AG09309 (cell line): ENCODE measurements around the gene CEACAM8.
"Not testable (repeated sequence)": the region's sequence is repeated elsewhere in the genome, so short reads cannot be mapped to it uniquely, and the experiment has no call there.

Source experiments
- DNase-seq: peaks from one replicate; pipeline ENCODE4 v3.0.0-alpha.2; 2010; ENCODE audit warnings: low read depth
- H3K4me3 ChIP-seq: 2 replicates; pipeline ENCODE4 v1.5.1; 2011; ENCODE audit warnings: mild to moderate bottlenecking, low read depth, low read length, moderate library complexity; ENCODE audit not compliant: control insufficient read depth
- TF ChIP-seq, protein P1 (sequence below): IDR thresholded peaks from 2 replicates; pipeline ENCODE4 v1.5.1; 2011; ENCODE audit warnings: mild to moderate bottlenecking, low read depth, low read length, inconsistent platforms; ENCODE audit not compliant: insufficient read depth, control insufficient read depth; ENCODE audit errors: missing control alignments

CEACAM8 gene

DNA sequence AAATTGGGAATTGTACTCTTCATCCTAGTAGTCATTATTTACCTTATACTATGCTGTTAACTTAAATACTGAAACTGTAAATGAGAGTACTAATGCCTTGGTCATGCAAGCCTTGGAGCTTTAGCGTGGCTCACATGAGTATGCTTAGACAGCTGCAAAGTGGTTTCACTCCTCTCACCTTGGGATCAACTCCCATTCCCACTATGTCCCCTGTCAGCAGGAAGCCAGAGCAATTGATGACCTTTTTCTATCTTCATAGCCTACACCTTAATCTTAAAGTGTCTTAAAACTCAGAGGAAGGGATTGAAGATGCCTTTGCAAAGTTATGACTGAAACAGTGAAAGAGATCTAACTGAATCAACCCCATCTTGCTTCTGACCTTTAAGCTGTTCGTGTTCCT, 33.2 kb upstream of the CEACAM8 start:
- DNase-seq: no peak
- no peak overlapping the region for H3K4me3 ChIP-seq
- TF ChIP-seq, protein P1, sequence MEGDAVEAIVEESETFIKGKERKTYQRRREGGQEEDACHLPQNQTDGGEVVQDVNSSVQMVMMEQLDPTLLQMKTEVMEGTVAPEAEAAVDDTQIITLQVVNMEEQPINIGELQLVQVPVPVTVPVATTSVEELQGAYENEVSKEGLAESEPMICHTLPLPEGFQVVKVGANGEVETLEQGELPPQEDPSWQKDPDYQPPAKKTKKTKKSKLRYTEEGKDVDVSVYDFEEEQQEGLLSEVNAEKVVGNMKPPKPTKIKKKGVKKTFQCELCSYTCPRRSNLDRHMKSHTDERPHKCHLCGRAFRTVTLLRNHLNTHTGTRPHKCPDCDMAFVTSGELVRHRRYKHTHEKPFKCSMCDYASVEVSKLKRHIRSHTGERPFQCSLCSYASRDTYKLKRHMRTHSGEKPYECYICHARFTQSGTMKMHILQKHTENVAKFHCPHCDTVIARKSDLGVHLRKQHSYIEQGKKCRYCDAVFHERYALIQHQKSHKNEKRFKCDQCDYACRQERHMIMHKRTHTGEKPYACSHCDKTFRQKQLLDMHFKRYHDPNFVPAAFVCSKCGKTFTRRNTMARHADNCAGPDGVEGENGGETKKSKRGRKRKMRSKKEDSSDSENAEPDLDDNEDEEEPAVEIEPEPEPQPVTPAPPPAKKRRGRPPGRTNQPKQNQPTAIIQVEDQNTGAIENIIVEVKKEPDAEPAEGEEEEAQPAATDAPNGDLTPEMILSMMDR: no peak

DNA sequence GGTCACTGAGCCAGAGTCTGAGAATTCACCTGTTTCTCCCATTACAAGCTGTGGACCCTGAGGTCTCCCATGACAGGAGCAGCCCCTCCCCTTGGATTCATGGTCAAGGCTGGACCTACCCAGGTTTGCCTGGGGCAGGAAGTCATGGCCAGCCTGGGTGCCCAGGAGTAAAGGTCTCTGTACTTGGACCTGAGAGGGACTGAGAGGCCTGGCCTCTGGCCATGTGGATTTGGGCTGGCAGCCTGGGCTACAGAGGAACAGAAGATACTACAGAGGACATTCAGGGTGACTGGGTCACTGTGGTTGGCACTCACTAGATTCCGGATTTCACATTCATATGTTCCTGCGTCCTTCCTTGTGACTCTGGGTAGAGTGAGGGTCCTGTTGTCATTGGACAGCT, 31.5 kb upstream of the CEACAM8 start:
- no peak for DNase-seq
- TF ChIP-seq, protein P1: no peak
- H3K4me3 ChIP-seq: no peak overlapping the region

DNA sequence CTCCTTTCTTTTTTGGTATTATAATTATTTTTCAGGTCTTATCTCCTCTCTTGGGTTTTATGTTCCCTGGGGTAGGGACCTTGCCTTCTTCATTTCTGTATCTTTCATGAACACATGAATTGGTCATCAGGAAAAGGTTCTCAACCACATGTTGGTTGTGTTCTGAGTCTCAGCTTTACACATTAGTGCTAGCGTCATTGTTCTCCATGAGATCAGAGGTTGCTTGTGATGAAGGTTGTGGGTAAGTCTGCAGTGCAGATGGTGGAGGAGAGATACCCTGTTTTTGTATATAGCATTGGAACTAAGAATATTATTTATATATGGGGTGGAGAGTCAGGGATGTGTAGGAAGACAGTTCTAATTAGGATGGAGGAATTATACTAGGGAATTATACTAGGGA, 24.5 kb upstream of the CEACAM8 start:
- H3K4me3 ChIP-seq: no peak overlapping the region
- no peak for DNase-seq
- TF ChIP-seq, protein P1: no peak

DNA sequence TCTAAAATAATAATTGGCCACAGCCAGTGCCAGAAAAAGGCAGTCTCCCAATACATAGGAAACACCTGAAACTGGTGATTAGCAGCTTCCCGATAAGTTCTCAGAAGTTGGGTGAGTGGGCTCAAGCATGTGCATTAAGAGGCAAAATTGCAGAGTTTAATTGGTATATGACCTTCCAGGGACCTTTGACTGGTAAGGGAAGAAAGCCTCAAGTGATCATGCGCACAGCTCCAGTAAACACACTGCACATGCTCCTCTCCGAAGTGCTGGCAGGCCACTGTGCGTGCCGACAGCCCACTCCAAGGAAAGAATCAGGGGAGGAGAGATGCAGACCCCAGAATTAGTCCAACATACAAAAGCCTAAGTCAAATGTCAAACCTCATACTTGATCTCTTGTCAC, 18.9 kb upstream of the CEACAM8 start:
- TF ChIP-seq, protein P1: no peak
- DNase-seq: no peak
- H3K4me3 ChIP-seq: no peak overlapping the region

DNA sequence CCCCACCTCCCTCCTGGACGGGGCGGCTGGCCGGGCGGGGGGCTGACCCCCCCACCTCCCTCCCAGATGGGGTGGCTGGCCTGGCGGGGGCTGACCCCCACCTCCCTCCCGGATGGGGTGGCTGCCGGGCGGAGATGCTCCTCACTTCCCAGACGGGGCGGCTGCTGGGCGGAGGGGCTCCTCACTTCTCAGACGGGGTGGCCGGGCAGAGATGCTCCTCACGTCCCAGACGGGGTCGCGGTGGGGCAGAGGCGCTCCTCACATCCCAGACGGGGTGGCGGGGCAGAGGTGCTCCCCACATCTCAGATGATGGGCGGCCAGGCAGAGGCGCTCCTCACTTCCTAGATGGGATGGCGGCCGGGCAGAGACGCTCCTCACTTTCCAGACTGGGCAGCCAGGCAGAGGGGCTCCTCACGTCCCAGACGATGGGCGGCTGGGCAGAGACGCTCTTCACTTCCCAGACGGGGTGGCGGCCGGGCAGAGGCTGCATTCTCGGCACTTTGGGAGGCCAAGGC, 15.7 kb upstream of the CEACAM8 start:
- DNase-seq, H3K4me3 ChIP-seq: not testable (repeated sequence)

DNA sequence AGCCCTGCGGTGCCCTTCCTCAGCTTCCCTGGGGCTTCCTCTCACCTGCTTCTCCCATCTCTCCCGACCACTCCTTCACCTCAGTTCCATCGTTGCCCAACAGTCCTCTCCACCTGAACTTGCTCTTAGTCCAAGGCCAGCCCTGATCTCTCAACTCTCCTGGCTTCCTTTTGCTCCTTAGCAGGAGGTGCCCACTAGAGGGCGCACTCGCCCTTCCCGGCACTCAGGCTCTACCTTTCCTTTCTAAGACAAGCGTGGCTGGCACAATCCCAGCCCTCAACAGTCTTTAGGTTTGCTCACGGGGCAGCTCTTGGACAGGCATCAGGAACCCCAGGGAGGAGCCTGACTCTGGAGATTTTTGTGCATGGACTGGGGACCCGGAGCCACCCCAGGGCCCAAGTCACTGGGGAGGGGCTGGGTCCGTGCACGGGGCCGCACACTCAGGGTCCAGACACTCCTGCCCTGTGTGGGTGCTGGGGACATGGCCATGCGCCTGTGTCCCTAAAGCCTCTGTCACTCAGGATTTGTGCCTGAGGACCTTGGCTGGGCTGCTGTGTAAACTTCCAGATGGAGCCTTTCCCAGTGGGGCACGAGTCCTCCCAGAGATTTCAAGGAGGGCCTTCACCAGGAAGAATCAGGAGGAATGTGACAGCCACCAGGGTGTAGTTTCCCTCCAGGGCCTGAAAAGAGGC, 12.1 kb upstream of the CEACAM8 start:
- TF ChIP-seq, protein P1: peak; percentile 71
- no peak overlapping the region for H3K4me3 ChIP-seq
- no peak for DNase-seq

DNA sequence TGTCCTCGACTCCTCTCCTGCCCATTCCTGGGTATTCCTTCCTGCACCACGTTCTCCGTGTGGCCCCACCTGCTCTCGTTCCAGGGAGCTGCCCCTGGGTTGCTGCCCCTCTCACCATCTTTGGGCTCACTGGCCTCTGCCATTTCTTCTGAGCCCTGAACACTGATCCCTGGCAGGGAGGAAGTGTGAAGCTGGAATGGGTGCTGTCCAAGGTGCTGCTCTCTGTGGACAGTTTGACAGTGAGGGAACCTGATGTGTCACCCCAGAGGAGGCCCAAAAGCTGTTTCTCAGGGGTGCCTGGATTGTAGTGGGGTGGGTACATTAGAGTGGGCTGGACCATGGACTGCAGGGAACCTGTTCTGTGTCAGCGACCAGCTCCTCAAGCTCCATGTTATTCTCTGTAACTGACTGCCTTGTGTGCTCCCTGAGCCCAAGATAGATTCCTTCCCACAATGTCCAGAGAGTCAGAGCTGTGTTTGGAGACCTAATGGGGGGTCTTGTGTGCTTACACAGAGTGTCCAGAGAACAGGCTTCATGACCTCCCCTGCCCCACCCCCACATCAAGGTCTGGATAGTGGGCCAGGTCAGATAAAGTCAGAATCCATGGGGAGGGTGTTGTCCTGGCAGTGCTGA, 7.2 kb upstream of the CEACAM8 start:
- H3K4me3 ChIP-seq: no peak overlapping the region
- TF ChIP-seq, protein P1: no peak
- DNase-seq: no peak
